ENCODE data around the gene APBA2.

- TF ChIP-seq, protein P1, sequence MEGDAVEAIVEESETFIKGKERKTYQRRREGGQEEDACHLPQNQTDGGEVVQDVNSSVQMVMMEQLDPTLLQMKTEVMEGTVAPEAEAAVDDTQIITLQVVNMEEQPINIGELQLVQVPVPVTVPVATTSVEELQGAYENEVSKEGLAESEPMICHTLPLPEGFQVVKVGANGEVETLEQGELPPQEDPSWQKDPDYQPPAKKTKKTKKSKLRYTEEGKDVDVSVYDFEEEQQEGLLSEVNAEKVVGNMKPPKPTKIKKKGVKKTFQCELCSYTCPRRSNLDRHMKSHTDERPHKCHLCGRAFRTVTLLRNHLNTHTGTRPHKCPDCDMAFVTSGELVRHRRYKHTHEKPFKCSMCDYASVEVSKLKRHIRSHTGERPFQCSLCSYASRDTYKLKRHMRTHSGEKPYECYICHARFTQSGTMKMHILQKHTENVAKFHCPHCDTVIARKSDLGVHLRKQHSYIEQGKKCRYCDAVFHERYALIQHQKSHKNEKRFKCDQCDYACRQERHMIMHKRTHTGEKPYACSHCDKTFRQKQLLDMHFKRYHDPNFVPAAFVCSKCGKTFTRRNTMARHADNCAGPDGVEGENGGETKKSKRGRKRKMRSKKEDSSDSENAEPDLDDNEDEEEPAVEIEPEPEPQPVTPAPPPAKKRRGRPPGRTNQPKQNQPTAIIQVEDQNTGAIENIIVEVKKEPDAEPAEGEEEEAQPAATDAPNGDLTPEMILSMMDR (conservative IDR thresholded peaks at IDR 0.05), result no peak
- no peak for TF ChIP-seq ZFX (IDR thresholded peaks at IDR 0.05)
Observed at GRCh38 chr15:28980709-28981350, 95.1 kb downstream of the APBA2 start.

All from C4-2B (cell line).